ENCODE data around the gene GATAD2A. TPM values are rescaled to one million over a fixed set of nuclear protein-coding genes. Genes with fewer than 3 reads are reported as not detected.

Gene GATAD2A
- polyA plus RNA-seq, 1 donor (not counting 4 experiments of a cell fraction or from before 2014, with no cell fraction given), result 28.4 TPM

DNA sequence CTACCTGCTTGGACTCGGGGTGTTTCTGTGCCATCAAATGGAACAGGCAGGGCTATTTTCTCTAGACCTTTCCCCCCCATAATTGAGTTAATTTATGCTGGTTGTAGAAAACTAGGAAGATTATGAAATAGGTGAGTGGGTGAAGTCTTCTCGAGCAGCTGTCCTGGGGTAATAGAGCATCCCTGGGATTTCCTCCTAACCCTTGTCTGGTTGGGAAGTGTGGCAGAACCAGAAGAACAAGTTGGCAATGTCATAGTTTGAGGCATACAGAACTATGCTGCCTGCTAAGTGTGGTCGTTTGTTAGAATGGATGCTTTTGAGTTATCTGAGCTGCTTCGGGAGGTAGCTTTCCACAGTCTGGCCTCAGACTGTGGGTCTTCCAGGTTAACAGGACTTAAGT lies 3.7 kb downstream of the GATAD2A start:
- TF ChIP-seq EZH2 (IDR thresholded peaks at IDR 0.05; ENCODE audit: low read length), result no peak
- TF ChIP-seq CTCF (optimal IDR thresholded peaks at IDR 0.05 in 1 of 3, IDR thresholded peaks at IDR 0.05 in 1 of 3, conservative IDR thresholded peaks at IDR 0.05 in 1 of 3; ENCODE audit: extremely low read depth in 1 of 3, insufficient read depth in 2 of 3, low read length in 3 of 3), result no peak
- no peak overlapping the region for H2AFZ ChIP-seq (ENCODE audit: control insufficient read depth, low read length)
- FAIRE-seq (peak; percentile 77), DNase-seq (ENCODE audit: low read depth, low spot score) (no peak)
- H3K9ac ChIP-seq (ENCODE audit: control insufficient read depth, extremely low read depth, insufficient read depth, low read length), result no peak overlapping the region
- peaks cover 40% of the 10 kb centered on the region for H4K20me1 ChIP-seq (ENCODE audit: control insufficient read depth, extremely low read depth, insufficient read depth, low read length)
- H3K79me2 ChIP-seq (ENCODE audit: control insufficient read depth, insufficient read depth, low read length), result peaks cover 78% of the 10 kb centered on the region
- H3K4me2 ChIP-seq (ENCODE audit: control insufficient read depth, extremely low read depth, insufficient read depth, low read depth, low read length), result no peak overlapping the region
- peaks cover 17% of the 10 kb centered on the region for H3K9me1 ChIP-seq (ENCODE audit: control insufficient read depth, extremely low read depth, insufficient read depth, low read length)
- dilution Hi-C loops (cut with MboI; ENCODE audit: extremely low pct_ligation_motif_present, low sequenced_read_pairs), result no loop called here
- H3K4me1 ChIP-seq (ENCODE audit: control insufficient read depth, extremely low read depth, insufficient read depth, low read length), result peaks cover 43% of the 10 kb centered on the region
- no peaks in the 10 kb centered on the region for H3K9me3 ChIP-seq (ENCODE audit: control insufficient read depth, low read depth, low read length)
- no peaks in the 10 kb centered on the region for H3K27me3 ChIP-seq (ENCODE audit: control insufficient read depth, extremely low read depth, insufficient read depth, low read length)
- H3K4me3 ChIP-seq (ENCODE audit: control insufficient read depth in 2 of 3, extremely low read depth in 1 of 3, insufficient read depth in 2 of 3, low read depth in 1 of 3, low read length in 3 of 3), result no peak overlapping the region
- H3K36me3 ChIP-seq (ENCODE audit: control insufficient read depth in 2 of 2, extremely low read depth in 1 of 2, insufficient read depth in 2 of 2, low read length in 2 of 2), result peaks cover 3 to 6% of the 10 kb centered on the region in 2 experiments
- H3K27ac ChIP-seq (ENCODE audit: control insufficient read depth, insufficient read depth, low read length), result no peak overlapping the region

GRCh38 chr19:19409631-19410030 lies 4.2 kb downstream of the GATAD2A start:
- dilution Hi-C loops (cut with MboI; ENCODE audit: extremely low pct_ligation_motif_present, low sequenced_read_pairs), result no loop called here
- Histone ChIP-seq H3K27ac (ENCODE audit: control insufficient read depth, insufficient read depth, low read length) (no peak overlapping the region), H3K4me2 (ENCODE audit: control insufficient read depth, extremely low read depth, insufficient read depth, low read depth, low read length) (no peak overlapping the region)

More at GRCh38 chr19:19409631-19410030, 4.2 kb downstream of the GATAD2A start:
- Histone ChIP-seq H3K79me2 (ENCODE audit: control insufficient read depth, insufficient read depth, low read length) (peaks cover 82% of the 10 kb centered on the region), H3K9ac (ENCODE audit: control insufficient read depth, extremely low read depth, insufficient read depth, low read length) (no peak overlapping the region), H2AFZ (ENCODE audit: control insufficient read depth, low read length) (no peak overlapping the region), H3K4me1 (ENCODE audit: control insufficient read depth, extremely low read depth, insufficient read depth, low read length) (peaks cover 42% of the 10 kb centered on the region), H3K27me3 (ENCODE audit: control insufficient read depth, extremely low read depth, insufficient read depth, low read length) (no peaks in the 10 kb centered on the region), H3K9me1 (ENCODE audit: control insufficient read depth, extremely low read depth, insufficient read depth, low read length) (peaks cover 17% of the 10 kb centered on the region), H3K4me3 (ENCODE audit: control insufficient read depth in 2 of 3, extremely low read depth in 1 of 3, insufficient read depth in 2 of 3, low read depth in 1 of 3, low read length in 3 of 3) (no peak overlapping the region), H4K20me1 (ENCODE audit: control insufficient read depth, extremely low read depth, insufficient read depth, low read length) (peaks cover 40% of the 10 kb centered on the region), H3K9me3 (ENCODE audit: control insufficient read depth, low read depth, low read length) (no peaks in the 10 kb centered on the region), H3K36me3 (ENCODE audit: control insufficient read depth in 2 of 2, extremely low read depth in 1 of 2, insufficient read depth in 2 of 2, low read length in 2 of 2) (peaks cover 3 to 6% of the 10 kb centered on the region in 2 experiments)
- TF ChIP-seq CTCF (optimal IDR thresholded peaks at IDR 0.05 in 1 of 3, IDR thresholded peaks at IDR 0.05 in 1 of 3, conservative IDR thresholded peaks at IDR 0.05 in 1 of 3; ENCODE audit: extremely low read depth in 1 of 3, insufficient read depth in 2 of 3, low read length in 3 of 3) (no peak), EZH2 (IDR thresholded peaks at IDR 0.05; ENCODE audit: low read length) (no peak)
- FAIRE-seq (no peak), DNase-seq (ENCODE audit: low read depth, low spot score) (no peak)
